Stimulated activated CD4-positive, alpha-beta T cell treated with anti-CD3 and anti-CD28 coated beads, Interleukin-4, amount 100 ng/mL, for 24 hours (primary cell): ENCODE data around the gene HSPB2.

Experiments used
- DNase-seq: peaks from one replicate; pipeline ENCODE4 v3.0.0-alpha.2; 2020

The HSPB2 gene

GRCh38 chr11:111941963-111942362 is 29.4 kb downstream of the HSPB2 start:
- DNase-seq: no peak

- no peak for DNase-seq
These were observed 30.3 kb downstream of the HSPB2 start for GRCh38 chr11:111942829-111943228.

GRCh38 chr11:111944139-111944538 is 31.6 kb downstream of the HSPB2 start:
- no peak for DNase-seq

GRCh38 chr11:111944651-111945051 is 32.1 kb downstream of the HSPB2 start:
- DNase-seq: peak; percentile 44

- DNase-seq: no peak
These were observed 32.7 kb downstream of the HSPB2 start for GRCh38 chr11:111945198-111945597.

GRCh38 chr11:111946499-111946898 is 34.0 kb downstream of the HSPB2 start:
- no peak for DNase-seq

- DNase-seq: no peak
These were observed 34.6 kb downstream of the HSPB2 start for GRCh38 chr11:111947143-111947542.

- DNase-seq: no peak
These were observed 37.2 kb downstream of the HSPB2 start for GRCh38 chr11:111949519-111950426.

- no peak for DNase-seq
These were observed 39.0 kb downstream of the HSPB2 start for GRCh38 chr11:111951565-111951964.

GRCh38 chr11:111954154-111954553 is 41.6 kb downstream of the HSPB2 start:
- no peak for DNase-seq

GRCh38 chr11:111957663-111958444 is 45.3 kb downstream of the HSPB2 start:
- DNase-seq: no peak

- DNase-seq: no peak
These were observed 48.4 kb downstream of the HSPB2 start for GRCh38 chr11:111960916-111961315.

GRCh38 chr11:111961389-111962300 is 49.1 kb downstream of the HSPB2 start:
- DNase-seq: no peak
